Left ventricle myocardium inferior (tissue), 1 donor: ENCODE data around the gene PC. TPM values are rescaled to one million over a fixed set of nuclear protein-coding genes. Genes with fewer than 3 reads are reported as not detected.
A peak's percentile ranks its signal among the peaks of the same experiment; 100 is the strongest.

ENCODE experiments used
- DNase-seq: peaks from one replicate; pipeline ENCODE4 v3.0.0-alpha.2; 2020
- H3K27ac ChIP-seq: fragments of 200-600 bp; replicated peaks from 2 replicates; pipeline ENCODE4 v1.8.0; 2021
- H3K27me3 ChIP-seq: fragments of 200-600 bp; 2 replicates; pipeline ENCODE4 v1.8.0; 2021; ENCODE audit warnings: low read depth
- H3K36me3 ChIP-seq: fragments of 200-600 bp; 2 replicates; pipeline ENCODE4 v1.8.0; 2021
- H3K4me1 ChIP-seq: fragments of 200-600 bp; 2 replicates; pipeline ENCODE4 v1.8.0; 2021
- H3K4me3 ChIP-seq: fragments of 200-600 bp; 2 replicates; pipeline ENCODE4 v1.8.0; 2021; ENCODE audit warnings: mild to moderate bottlenecking, moderate library complexity
- H3K9me3 ChIP-seq: fragments of 200-600 bp; replicated peaks from 2 replicates; pipeline ENCODE4 v1.8.0; 2021
- CTCF ChIP-seq: fragments of 200-600 bp; IDR thresholded peaks from 2 replicates; pipeline ENCODE4 v1.8.0; 2021; ENCODE audit warnings: antibody characterized with exemption, mild to moderate bottlenecking, borderline replicate concordance
- intact Hi-C: fragments of 100-400 bp; cut with micrococcal nuclease; formaldehyde crosslinking; loops from one replicate; pipeline ENCODE4 v1.11.0; 2022
- total RNA-seq: library from RNA; stranded (reverse); fragmentation: NEBNext Ultra II Directional; extraction: Animal tissue kit (Norgen Biotek cat#: 25700); gene quantifications from one replicate; pipeline ENCODE4 v1.2.1, GENCODE V29; 2021
- donor health status: DM: no; HTN: yes; CAD: no; lungs with severe emphysema.

PC gene
- total RNA-seq, 1 donor from 2014 or later = 10.3 TPM

GRCh38 chr11:66981976-66982578, 23.9 kb upstream of the PC start:
- intact Hi-C loops = no loop called here
- Histone ChIP-seq H3K4me3 (no peak overlapping the region), H3K36me3 (peaks cover 3% of the 10 kb centered on the region), H3K27ac (peak overlapping the region; percentile 27), H3K9me3 (peaks cover 14% of the 10 kb centered on the region), H3K27me3 (no peaks in the 10 kb centered on the region), H3K4me1 (peaks cover 47% of the 10 kb centered on the region)
- TF ChIP-seq CTCF = no peak
- peak; percentile 89 for DNase-seq

- Histone ChIP-seq H3K27ac (no peak overlapping the region), H3K27me3 (no peaks in the 10 kb centered on the region), H3K9me3 (peaks cover 14% of the 10 kb centered on the region), H3K4me3 (no peak overlapping the region), H3K36me3 (peaks cover 3% of the 10 kb centered on the region), H3K4me1 (peaks cover 23% of the 10 kb centered on the region)
- no peak for TF ChIP-seq CTCF
- intact Hi-C loops = no loop called here
- DNase-seq = no peak
These were observed 21.3 kb upstream of the PC start for GRCh38 chr11:66979336-66979980.

- Histone ChIP-seq H3K27me3 (no peaks in the 10 kb centered on the region), H3K27ac (no peak overlapping the region), H3K36me3 (peaks cover 3% of the 10 kb centered on the region), H3K4me3 (no peak overlapping the region), H3K9me3 (peaks cover 14% of the 10 kb centered on the region), H3K4me1 (peaks cover 16% of the 10 kb centered on the region)
- no peak for DNase-seq
- no peak for TF ChIP-seq CTCF
- intact Hi-C loops = no loop called here
These were observed 20.5 kb upstream of the PC start for GRCh38 chr11:66978717-66979116.

GRCh38 chr11:66978229-66978628, 20.0 kb upstream of the PC start:
- peaks cover 15% of the 10 kb centered on the region for H3K4me1 ChIP-seq
- no peak overlapping the region for H3K27ac ChIP-seq
- TF ChIP-seq CTCF = no peak
- intact Hi-C loops = no loop called here
- H3K36me3 ChIP-seq = peaks cover 3% of the 10 kb centered on the region
- no peak overlapping the region for H3K4me3 ChIP-seq
- no peak for DNase-seq
- peaks cover 14% of the 10 kb centered on the region for H3K9me3 ChIP-seq
- H3K27me3 ChIP-seq = no peaks in the 10 kb centered on the region

GRCh38 chr11:66976925-66977324, 18.7 kb upstream of the PC start:
- TF ChIP-seq CTCF = no peak
- H3K27ac ChIP-seq = no peak overlapping the region
- intact Hi-C loops = no loop called here
- H3K4me3 ChIP-seq = no peak overlapping the region
- peaks cover 7% of the 10 kb centered on the region for H3K4me1 ChIP-seq
- H3K9me3 ChIP-seq = peaks cover 14% of the 10 kb centered on the region
- no peaks in the 10 kb centered on the region for H3K27me3 ChIP-seq
- H3K36me3 ChIP-seq = peaks cover 3% of the 10 kb centered on the region
- DNase-seq = no peak
